HG02623 (cell line): ENCODE measurements around the gene ANKRD52.
"Not testable (repeated sequence)": the region's sequence is repeated elsewhere in the genome, so short reads cannot be mapped to it uniquely, and the experiment has no call there.

Experiments
- ATAC-seq: cut with Tn5 transposase; IDR thresholded peaks from one replicate; pipeline ENCODE4 v1.9.1; 2021; ENCODE audit warnings: moderate library complexity; ENCODE audit not compliant: unreplicated experiment

The ANKRD52 gene

GRCh38 chr12:56216461-56216860, 41.7 kb downstream of the ANKRD52 start:
- ATAC-seq: no peak

- no peak for ATAC-seq
Measured at GRCh38 chr12:56213878-56214277, 44.3 kb downstream of the ANKRD52 start.

GRCh38 chr12:56212361-56212760, 45.8 kb downstream of the ANKRD52 start:
- ATAC-seq: no peak

- ATAC-seq: no peak
Measured at GRCh38 chr12:56208006-56208405, 50.2 kb downstream of the ANKRD52 start.

GRCh38 chr12:56206452-56207166, 51.6 kb downstream of the ANKRD52 start:
- ATAC-seq: no peak

- no peak for ATAC-seq
Measured at GRCh38 chr12:56205445-56205844, 52.7 kb downstream of the ANKRD52 start.

GRCh38 chr12:56204275-56204674, 53.9 kb downstream of the ANKRD52 start:
- no peak for ATAC-seq

GRCh38 chr12:56202838-56203237, 55.3 kb downstream of the ANKRD52 start:
- no peak for ATAC-seq

- no peak for ATAC-seq
Measured at GRCh38 chr12:56202366-56202765, 55.8 kb downstream of the ANKRD52 start.

- no peak for ATAC-seq
Measured at GRCh38 chr12:56198836-56199235, 59.3 kb downstream of the ANKRD52 start.

GRCh38 chr12:56197921-56198635, 60.1 kb downstream of the ANKRD52 start:
- ATAC-seq: no peak

GRCh38 chr12:56196818-56197550, 61.2 kb downstream of the ANKRD52 start:
- ATAC-seq: not testable (repeated sequence)

GRCh38 chr12:56193025-56193578, 65.1 kb downstream of the ANKRD52 start:
- no peak for ATAC-seq

GRCh38 chr12:56192582-56192981, 65.6 kb downstream of the ANKRD52 start:
- no peak for ATAC-seq

- no peak for ATAC-seq
Measured at GRCh38 chr12:56190695-56191155, 67.5 kb downstream of the ANKRD52 start.

- ATAC-seq: peak; percentile 22
Measured at GRCh38 chr12:56189918-56190694, 68.1 kb downstream of the ANKRD52 start.

GRCh38 chr12:56189099-56189917, 68.9 kb downstream of the ANKRD52 start, which contains the start of gene SMARCC2:
SMARCC2 (minus strand) TSS chr12:56189483; CDS start chr12:56189461, 22 bp downstream.
- ATAC-seq: peak; percentile 69

GRCh38 chr12:56188778-56189098, 69.4 kb downstream of the ANKRD52 start:
- ATAC-seq: no peak

- no peak for ATAC-seq
Measured at GRCh38 chr12:56188131-56188777, 69.9 kb downstream of the ANKRD52 start.
